ENCODE measurements around the gene PIERCE2. TPM values are rescaled to one million over a fixed set of nuclear protein-coding genes. Genes with fewer than 3 reads are reported as not detected.
"Not testable (repeated sequence)": the region's sequence is repeated elsewhere in the genome, so short reads cannot be mapped to it uniquely, and the experiment has no call there.

The PIERCE2 gene
- 1 to 10 TPM; 1.1 to 7.4 (median 2.6) TPM for polyA plus RNA-seq

GRCh38 chr15:55408012-55408928 lies at the start of gene PIERCE2, which contains the start of gene CCPG1:
Gene PIERCE2 (plus strand): TSS chr15:55408495. CDS start chr15:55408769, 274 bp downstream.
Gene CCPG1 (minus strand): TSS chr15:55408359. CDS start chr15:55389424, 18,935 bp downstream.
- peak within 1 kb of the TSS; percentile 30 for H3K27ac ChIP-seq (ENCODE audit: low read depth, low read length)
- WGBS, 3 donors = 0% methylated on average over 68 to 70 of the region's 70 CpGs

GRCh38 chr15:55360256-55360655 lies 48.0 kb upstream of the PIERCE2 start:
- H3K27ac ChIP-seq (ENCODE audit: low read depth, low read length) = no peak overlapping the region
- 48 to 83% (median 58%) methylated on average over 6 of the region's 6 CpGs for WGBS, 3 donors

GRCh38 chr15:55361048-55361447 lies 47.2 kb upstream of the PIERCE2 start:
- H3K27ac ChIP-seq (ENCODE audit: low read depth, low read length) = no peak overlapping the region
- WGBS, 3 donors = 85 to 93% (median 86%) methylated on average over 10 of the region's 10 CpGs

GRCh38 chr15:55362641-55363040 lies 45.7 kb upstream of the PIERCE2 start:
- 96 to 98% (median 98%) methylated on average over 2 of the region's 2 CpGs for WGBS, 3 donors
- H3K27ac ChIP-seq (ENCODE audit: low read depth, low read length) = no peak overlapping the region

- no peak overlapping the region for H3K27ac ChIP-seq (ENCODE audit: low read depth, low read length)
- 58 to 91% (median 67%) methylated on average over 1 of the region's 1 CpG for WGBS, 3 donors
Observed at GRCh38 chr15:55366981-55367380, 41.3 kb upstream of the PIERCE2 start.

- no peak overlapping the region for H3K27ac ChIP-seq (ENCODE audit: low read depth, low read length)
- 32 to 53% (median 39%) methylated on average over 3 of the region's 3 CpGs for WGBS, 3 donors
Observed at GRCh38 chr15:55372701-55373440, 35.4 kb upstream of the PIERCE2 start.

GRCh38 chr15:55379095-55379494 lies 29.2 kb upstream of the PIERCE2 start:
- 89 to 94% (median 90%) methylated on average over 5 of the region's 5 CpGs for WGBS, 3 donors

GRCh38 chr15:55381595-55381994 lies 26.7 kb upstream of the PIERCE2 start:
- H3K27ac ChIP-seq (ENCODE audit: low read depth, low read length) = no peak overlapping the region

More at GRCh38 chr15:55379095-55379494, 29.2 kb upstream of the PIERCE2 start:
- H3K27ac ChIP-seq (ENCODE audit: low read depth, low read length) = no peak overlapping the region

GRCh38 chr15:55383687-55384086 lies 24.6 kb upstream of the PIERCE2 start:
- no peak overlapping the region for H3K27ac ChIP-seq (ENCODE audit: low read depth, low read length)
- 96 to 100% (median 98%) methylated on average over 2 of the region's 2 CpGs for WGBS, 3 donors

- H3K27ac ChIP-seq (ENCODE audit: low read depth, low read length) = no peak overlapping the region
Observed at GRCh38 chr15:55387027-55387426, 21.3 kb upstream of the PIERCE2 start.

- no peak overlapping the region for H3K27ac ChIP-seq (ENCODE audit: low read depth, low read length)
Observed at GRCh38 chr15:55389264-55389607, 19.1 kb upstream of the PIERCE2 start.

GRCh38 chr15:55394694-55395093 lies 13.6 kb upstream of the PIERCE2 start:
- WGBS, 3 donors = 79 to 95% (median 95%) methylated on average over 1 of the region's 1 CpG
- no peak overlapping the region for H3K27ac ChIP-seq (ENCODE audit: low read depth, low read length)

- 83 to 93% (median 93%) methylated on average over 5 of the region's 5 CpGs for WGBS, 3 donors
Observed at GRCh38 chr15:55398243-55398642, 10.1 kb upstream of the PIERCE2 start.

GRCh38 chr15:55400050-55400449 lies 8.2 kb upstream of the PIERCE2 start:
- H3K27ac ChIP-seq (ENCODE audit: low read depth, low read length) = not testable (repeated sequence)
- WGBS, 3 donors = 84 to 98% (median 94%) methylated on average over 8 of the region's 8 CpGs

More at GRCh38 chr15:55398243-55398642, 10.1 kb upstream of the PIERCE2 start:
- no peak overlapping the region for H3K27ac ChIP-seq (ENCODE audit: low read depth, low read length)

GRCh38 chr15:55401786-55402246 lies 6.5 kb upstream of the PIERCE2 start:
- H3K27ac ChIP-seq (ENCODE audit: low read depth, low read length) = no peak overlapping the region
- WGBS, 3 donors = 55 to 71% (median 64%) methylated on average over 1 of the region's 1 CpG

GRCh38 chr15:55402707-55403106 lies 5.6 kb upstream of the PIERCE2 start:
- H3K27ac ChIP-seq (ENCODE audit: low read depth, low read length) = no peak overlapping the region

- no peak overlapping the region for H3K27ac ChIP-seq (ENCODE audit: low read depth, low read length)
Observed at GRCh38 chr15:55403531-55403930, 4.8 kb upstream of the PIERCE2 start.

GRCh38 chr15:55407498-55408011 lies 740 bp upstream of the PIERCE2 start:
- H3K27ac ChIP-seq (ENCODE audit: low read depth, low read length) = peak overlapping the region; percentile 30
- WGBS, 3 donors = 1 to 2% (median 2%) methylated on average over 20 of the region's 20 CpGs

- H3K27ac ChIP-seq (ENCODE audit: low read depth, low read length) = not testable (repeated sequence)
- 45 to 66% (median 64%) methylated on average over 14 of the region's 14 CpGs for WGBS, 3 donors
Observed at GRCh38 chr15:55408976-55409375, 681 bp downstream of the PIERCE2 start.

All from adipose tissue (tissue), 3 donors.